Endometrial microvascular endothelial cells (primary cell): ENCODE data around the gene NTMT1. TPM values are rescaled to one million over a fixed set of nuclear protein-coding genes. Genes with fewer than 3 reads are reported as not detected.

Experiments
- in situ Hi-C: cut with HindIII; loops from 2 replicates; pipeline ENCODE4 v1.10.0; 2017; ENCODE audit warnings: low sequenced_read_pairs, low pct_unique_long_range_greater_than_20kb; ENCODE audit errors: inconsistent ontology term
- total RNA-seq: library from RNA; depleted of rRNA; stranded (reverse); fragments of >200 nt; gene quantifications from one replicate; pipeline ENCODE4 v1.2.3, GENCODE V29; 2015; ENCODE audit errors: inconsistent ontology term

Gene NTMT1
- total RNA-seq, 1 donor from 2014 or later: 64.0 TPM

DNA sequence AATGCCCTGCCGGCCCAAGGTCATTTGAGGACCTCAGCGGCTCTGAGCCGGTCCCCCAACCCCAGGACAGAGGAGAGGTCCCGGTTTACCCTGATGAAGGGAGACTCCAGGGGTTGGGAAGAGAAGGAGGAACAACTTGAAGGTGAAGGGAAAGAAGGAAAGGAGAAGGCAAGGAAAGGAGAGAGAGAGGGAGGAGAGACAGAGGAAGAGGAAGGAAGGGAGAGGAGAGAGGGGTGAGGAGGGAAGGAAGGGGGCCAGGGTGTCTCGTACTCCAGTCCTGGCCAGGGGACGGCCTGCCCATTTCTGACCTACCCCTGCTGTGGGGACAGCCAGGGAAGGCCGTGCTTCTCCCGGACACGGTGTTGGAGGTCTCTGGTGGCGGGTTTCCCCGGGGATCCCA is 41.4 kb downstream of the NTMT1 start:
- in situ Hi-C loops: no loop called here

DNA sequence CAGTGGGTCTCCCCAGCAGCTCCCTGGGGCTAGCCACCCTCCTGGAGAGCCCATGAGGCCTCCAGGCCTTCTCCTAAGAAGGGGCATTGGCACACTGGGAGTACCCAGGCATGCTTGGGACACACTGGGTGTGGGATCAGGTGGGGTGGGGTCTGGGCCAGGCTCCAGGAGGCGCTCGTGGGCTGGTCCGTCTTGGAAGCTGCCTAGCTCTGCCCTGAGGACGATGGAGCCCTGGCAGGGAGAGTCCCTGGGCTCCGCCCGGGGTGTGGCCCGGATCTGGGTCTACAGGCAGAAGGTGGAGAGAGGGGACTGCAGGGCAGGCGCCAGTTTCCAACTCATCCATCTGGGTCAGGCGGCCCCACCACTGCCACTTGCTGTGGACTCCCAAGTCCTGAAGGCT is 41.9 kb downstream of the NTMT1 start:
- in situ Hi-C loops: no loop called here

DNA sequence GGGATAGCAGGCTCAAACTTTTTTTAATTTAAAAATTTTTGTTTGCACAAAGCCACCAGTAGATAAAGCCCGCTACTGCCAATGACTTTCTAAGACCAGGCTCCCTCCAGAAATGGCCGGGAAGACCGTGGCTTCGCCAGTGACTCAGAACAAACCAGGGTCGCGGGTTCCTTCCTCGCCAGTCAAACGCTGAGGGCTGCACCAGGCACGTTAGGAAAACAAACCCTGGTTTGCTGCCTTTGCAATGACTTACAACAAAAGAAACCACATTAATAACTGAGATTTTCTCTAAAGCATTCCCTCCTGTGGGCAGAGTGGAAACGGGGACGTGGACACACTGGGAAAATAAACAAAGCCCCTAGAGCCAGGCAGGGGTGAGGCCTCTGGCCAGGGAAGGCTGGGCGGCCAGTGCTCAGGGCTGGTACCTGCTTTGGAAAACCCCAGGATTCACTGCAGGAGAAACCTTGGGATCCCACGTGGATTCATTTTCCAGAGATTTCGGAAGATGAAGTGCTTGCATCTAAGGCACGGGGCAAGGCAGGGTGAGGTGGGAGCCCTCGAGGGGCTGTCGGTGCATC is 43.3 kb downstream of the NTMT1 start:
- in situ Hi-C loops: no loop called here

DNA sequence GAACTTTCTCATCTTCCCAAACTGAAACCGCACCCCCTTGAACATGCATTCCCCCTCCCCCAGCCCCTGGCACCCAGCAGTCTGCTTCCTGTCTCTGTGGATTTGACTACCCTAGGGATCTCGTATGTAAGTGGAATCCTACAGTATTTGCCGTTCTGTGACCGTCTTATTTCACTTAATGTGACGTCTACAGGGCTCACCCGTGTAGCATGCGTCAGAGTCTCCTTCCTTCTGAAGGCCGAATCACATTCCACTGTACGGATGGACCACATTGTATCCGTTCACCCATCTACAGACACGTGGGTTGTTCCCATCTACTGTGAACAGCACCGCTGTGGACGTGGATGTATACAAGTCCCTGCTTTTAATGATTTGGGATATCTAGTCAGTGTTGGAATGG is 44.0 kb downstream of the NTMT1 start:
- in situ Hi-C loops: no loop called here

DNA sequence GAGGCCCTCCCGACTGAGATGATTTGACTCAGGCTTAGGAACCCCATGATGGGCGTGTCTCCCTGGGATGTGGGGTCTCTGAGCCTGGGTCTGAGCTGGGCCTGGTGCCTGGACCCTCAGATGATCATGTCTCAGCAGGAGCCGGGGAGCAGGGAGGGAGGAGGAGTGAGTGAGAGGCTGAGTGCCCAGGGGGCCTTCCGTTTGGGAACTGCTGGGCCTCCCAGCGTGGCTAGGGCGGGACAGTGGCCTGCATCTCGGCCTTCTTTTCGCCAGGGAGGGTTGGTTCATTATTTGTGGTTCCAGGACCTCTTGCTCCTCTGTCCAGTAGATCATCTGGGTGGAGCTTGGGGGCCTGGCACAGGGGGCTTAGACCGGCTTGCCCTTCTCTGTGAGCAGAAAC is 45.1 kb downstream of the NTMT1 start:
- in situ Hi-C loops: no loop called here

DNA sequence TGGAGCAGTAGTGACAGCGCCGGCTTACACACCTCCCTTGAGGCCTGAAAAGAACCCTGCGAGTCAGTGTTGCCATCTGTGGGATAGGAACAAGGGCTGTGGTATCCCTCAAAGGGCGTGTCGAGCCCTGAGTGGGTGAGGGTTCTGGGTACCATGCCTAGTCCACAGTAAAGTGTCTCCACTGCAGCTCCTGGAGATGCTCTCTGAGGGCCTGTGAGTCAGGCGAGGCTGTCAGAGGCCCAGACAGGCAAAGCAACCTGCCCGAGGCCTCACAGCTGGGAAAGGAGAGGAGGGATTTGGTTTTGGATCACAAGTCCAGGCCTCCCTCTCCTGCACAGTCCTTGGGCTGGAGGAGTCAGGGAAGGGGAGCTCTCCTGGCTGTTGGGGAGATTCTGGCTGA is 45.6 kb downstream of the NTMT1 start:
- in situ Hi-C loops: no loop called here

DNA sequence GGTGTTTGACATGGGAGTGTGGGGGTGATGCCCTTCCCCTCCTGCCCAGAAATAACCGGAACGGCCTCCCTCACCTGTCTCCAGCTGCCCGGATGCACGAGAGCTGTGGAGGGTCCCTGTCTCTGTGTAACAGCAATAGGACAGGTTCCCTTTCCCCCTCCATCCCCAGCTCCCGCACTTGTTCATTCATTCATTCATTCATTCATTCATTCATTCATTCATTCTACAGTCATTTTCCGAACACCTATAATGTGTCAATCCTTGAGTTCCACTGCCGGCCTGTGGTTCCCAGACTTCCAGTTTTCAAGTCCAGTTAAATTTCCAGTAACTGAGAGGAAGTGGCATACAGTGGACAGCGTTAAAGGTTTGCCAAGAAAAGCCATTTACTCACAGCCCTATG is 46.7 kb downstream of the NTMT1 start:
- in situ Hi-C loops: no loop called here

DNA sequence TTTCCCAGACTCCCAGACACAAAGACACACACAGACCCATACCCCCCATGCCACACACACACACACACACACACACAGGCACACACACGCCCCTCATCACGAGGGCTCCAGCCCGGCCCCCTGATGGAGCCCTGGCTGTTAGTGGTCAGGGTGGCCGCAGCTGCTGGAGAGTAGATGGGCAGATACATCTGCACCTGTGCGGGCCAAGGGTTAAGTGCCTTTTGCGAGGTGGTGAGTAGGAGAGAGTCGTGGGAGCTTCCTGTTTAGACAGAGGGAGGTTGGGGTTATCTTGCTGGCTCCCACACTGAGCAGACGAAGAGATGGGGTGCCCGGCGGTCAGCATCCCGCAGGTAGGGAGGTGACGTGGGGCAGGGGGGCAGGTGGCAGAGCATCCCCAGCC is 47.6 kb downstream of the NTMT1 start:
- in situ Hi-C loops: no loop called here

DNA sequence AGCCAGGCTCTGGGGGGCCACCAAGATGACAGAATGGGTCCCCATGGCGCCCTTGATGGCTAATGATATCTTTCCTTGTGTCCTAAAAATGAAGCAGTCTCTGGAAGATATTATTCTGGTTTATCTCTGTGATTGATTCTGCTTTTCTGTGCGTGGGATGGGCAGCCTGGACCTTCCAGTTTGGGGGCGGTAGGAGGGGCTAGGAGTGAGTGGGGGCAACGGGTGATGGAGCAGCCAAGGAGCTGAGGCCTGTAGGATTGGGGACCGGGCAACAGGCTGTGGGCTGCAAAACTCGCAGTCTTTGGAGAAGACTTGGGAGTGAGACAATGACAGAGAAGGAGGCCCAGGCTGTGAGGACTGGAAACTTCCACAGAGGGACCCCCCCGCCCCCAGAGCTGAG is 48.3 kb downstream of the NTMT1 start:
- in situ Hi-C loops: no loop called here

DNA sequence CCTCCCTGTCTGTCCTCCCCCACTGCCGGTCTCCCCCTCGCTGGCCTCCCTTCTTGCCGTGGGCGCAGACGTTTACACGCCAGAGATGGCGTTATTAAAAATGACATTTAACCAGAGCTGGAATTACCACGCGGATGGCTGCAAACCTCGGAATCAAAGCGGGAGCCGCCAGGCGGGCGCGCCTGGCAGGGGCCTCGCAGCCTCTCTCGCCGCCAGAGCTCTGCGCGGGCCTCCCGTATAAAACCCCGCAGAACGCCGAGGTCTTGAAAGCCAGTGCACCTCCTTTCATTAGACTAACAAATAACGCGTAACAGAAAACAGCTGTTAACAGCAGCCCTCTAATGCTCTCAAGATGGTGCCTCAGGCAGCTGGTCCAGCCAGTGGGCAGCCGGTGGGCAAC is 49.7 kb downstream of the NTMT1 start:
- in situ Hi-C loops: no loop called here

DNA sequence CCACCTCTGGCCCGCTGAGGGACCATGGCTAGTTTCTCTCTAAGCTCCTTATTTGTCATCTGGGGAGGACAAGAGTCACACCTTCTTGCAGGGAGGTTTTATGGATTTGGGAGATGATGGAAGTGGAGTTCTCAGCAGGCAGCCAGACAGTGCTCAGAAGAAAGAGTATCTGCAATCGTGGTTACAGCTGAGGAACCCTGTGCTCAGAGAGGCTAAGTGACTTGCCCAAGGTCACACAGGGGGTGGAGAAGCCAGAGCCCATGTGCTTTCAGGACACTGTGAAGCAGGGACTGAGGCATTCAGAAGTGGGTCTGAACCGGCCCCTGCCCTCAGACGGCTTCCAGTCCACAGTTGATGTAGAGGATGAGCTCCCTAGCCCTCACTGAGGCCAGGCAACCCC is 50.3 kb downstream of the NTMT1 start:
- in situ Hi-C loops: no loop called here

DNA sequence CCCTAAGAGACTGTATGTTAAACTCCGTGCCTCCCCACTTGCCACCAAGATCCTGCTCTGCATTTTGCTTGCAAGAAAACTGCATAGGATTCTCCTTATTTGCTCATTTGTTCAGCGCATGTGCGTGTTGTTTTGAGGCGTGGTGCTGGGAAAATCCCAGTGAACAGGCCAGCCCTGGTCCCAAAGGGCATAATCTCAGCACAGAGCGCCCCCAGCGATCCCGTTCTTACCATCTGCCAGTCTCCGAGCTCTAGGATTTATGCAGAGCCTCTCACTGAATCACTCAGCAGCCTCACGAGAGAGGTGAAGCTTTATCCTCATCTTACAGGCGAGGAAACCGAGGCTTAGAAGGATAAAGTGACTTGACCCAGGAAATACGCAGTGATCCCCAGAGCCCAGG is 51.0 kb downstream of the NTMT1 start:
- in situ Hi-C loops: no loop called here

DNA sequence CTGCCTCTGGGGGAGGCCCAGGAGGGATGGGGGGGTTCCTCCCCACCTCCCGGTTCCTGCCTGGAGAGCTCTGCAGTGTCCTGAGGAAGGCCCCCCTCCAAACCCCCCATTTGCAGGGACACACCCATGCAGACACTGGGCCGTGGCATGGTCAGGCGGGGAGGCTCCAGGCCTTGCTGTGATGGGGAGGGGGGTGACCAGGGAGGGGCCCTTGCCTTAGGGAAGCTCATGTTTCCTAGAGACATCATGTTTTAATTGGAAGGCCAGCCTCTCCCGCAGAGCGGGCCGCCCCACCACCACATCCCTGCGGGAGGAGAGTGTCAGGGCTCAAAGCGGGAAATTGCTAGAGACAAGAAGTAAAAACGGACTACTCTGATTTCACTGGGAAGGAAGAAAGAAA is 51.5 kb downstream of the NTMT1 start:
- in situ Hi-C loops: no loop called here

DNA sequence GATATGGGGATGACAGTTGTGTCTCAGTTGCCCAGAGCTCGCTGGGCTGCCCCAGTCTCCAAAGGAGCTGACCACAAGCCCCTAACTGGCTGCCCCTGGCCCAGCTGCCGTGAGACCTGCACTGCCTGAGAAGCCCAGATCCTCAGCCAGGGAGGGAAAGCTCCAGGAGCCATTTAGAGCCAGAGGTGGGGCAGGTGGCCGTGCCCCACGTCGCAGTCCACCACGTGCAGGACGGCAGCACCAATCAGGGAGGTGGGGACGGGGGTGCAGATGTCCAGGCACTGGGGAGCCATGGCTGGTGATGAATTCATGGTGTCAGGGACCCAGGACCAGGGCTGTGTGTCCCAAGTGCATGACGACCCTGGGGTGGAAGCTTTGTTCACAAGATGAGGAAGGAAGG is 52.9 kb downstream of the NTMT1 start:
- in situ Hi-C loops: no loop called here

DNA sequence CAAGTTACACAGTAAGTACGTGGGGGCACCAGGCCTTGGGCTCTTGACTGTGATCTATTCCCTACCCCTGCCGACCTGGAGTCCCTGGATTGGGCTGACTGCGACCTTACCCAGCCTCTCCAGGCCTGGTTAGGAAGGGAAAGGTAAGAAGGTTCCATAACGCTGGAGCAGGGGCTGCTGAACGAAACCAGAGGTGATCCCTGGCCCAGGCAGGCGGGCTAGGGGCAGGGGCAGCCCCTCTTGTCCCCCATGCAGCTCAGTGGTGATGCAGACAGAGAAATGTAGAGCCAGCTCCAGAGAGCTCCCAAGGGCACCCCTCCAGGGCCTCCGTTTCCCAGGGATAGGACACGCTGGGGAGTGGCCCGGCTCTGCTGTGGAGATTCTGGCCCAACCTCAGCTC is 53.6 kb downstream of the NTMT1 start:
- in situ Hi-C loops: no loop called here

DNA sequence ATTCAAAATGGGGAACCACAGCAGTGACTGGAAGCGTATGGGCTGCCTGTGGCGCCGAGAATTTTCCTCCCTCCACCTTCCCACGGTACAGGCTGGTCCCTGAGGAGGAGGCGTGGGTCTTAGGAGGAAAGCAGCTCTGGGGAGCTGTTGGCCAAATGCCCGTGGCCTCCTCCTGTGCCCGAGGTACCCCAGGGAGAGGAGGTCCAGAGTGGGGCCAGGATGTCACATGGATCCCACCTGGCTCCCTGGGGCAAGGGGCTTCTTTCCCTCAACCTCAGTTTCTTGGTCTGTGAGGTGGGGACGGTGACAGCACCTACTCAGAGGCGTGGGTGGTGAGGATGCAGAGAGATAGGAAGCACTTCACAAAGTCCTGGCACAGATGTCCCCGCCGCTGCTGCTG is 56.0 kb downstream of the NTMT1 start:
- in situ Hi-C loops: no loop called here

DNA sequence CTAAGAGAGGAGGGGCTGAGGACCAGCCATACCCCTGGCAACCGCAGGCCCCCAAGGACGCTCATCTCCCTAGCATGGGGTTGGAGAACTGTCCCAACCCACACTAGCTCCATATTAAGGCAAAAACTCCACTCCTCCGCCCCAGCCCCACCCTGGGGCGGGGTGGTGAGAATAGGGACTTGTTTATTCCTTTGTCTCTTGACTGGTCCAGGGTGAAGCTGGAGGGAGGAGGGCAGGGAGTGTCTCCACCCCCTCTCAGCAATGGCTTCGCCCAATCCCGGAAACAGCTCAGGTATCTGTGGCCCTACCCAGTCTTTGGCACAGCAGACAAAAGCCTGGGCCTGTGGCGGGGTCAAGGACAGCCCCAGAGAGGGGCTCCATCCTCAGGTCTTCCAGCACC is 56.4 kb downstream of the NTMT1 start:
- in situ Hi-C loops: no loop called here

DNA sequence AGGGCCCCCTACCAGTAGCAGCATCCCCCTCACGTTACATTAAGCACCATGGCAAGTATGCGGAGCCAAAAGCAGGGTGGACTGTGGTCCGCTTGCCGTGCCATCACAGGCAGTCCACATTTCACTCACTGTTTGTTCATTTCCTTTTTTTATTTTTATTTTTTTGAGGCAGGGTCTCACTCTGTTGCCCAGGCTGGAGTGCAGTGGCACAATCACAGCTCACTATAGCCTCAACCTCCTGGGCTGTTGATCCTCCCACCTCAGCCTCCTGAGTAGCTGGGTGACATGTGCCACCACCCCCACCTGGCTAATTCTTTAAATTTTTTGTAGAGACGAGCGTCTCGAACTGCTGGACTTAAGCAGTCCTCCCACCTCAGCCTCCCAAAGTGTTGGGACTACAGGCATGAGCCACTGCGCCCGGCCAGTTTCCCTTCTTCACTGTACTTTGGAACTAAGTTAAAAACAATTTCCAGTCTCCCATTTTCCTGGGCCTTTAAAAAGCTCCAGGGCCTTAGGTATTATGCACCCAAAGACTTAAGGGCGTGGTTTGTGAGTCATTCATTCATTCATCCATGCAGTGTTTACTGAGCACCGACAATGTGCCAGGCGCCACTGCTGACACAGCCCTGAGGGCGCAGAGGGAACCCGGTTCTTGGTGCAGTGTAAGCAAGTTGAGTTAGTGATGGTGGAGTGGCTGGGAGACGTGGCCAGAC is 59.4 kb downstream of the NTMT1 start:
- in situ Hi-C loops: no loop called here
